HG02798 (cell line): ENCODE measurements around the gene C2CD3.
A peak's percentile ranks its signal among the peaks of the same experiment; 100 is the strongest.

Source experiments
- ATAC-seq: cut with Tn5 transposase; IDR thresholded peaks from one replicate; pipeline ENCODE4 v1.9.1; 2021; ENCODE audit warnings: mild to moderate bottlenecking; ENCODE audit not compliant: unreplicated experiment, poor library complexity

C2CD3 gene, protein sequence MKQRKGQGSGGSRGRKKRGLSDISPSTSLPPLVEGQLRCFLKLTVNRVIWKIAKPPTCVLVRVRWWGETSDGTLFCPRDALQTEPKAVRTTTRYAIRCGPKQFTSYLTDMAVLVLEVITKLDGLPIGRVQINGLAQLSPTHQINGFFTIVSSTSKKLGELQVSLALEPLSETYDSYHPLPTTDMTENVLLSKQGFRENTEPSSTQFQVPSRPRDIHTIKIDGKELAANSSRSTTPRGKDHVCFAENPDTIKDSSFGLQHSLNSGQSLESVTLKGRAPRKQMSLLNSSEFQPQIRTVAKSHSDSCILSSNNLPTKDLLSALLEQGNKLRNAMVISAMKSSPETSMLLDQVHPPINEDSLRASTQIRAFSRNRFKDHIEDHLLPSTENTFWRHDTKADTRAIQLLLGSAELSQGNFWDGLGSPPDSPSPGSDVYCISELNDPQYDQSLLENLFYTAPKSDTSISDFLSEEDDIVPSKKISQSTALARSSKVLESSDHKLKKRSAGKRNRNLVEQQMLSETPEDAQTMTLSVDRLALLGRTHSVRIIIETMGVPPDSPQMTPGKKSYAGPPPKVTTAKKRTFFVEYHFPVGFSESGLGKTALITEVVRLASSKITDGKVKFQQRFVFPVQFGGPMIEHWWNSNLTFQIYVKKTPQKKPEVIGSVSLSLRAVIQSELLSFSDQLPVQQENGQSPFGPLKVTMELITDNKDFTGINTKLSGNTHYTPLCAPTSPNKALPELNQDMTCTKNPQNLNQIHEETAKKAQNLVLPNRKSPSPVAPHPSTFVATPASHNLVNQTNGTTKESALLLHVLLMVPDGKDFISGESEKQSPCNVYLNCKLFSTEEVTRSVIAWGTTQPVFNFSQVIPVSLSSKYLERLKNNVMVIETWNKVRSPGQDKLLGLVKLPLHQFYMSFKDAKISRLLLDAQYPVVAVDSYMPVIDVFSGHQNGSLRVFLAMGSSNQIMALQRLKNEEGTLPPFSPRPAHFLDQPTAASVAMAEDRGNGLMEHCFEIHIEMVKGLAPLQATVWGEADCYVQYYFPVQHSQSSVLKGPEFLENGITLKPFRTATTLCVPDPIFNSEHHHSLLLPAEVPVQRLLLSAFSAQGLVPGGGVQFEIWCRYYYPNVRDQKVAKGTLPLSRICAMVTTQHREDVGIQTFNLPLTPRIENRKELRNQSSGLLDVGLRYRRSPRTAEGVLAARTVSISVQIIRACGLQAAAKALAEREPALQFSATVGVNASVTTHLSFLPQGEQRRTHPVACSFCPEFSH (N-terminal part only)

DNA sequence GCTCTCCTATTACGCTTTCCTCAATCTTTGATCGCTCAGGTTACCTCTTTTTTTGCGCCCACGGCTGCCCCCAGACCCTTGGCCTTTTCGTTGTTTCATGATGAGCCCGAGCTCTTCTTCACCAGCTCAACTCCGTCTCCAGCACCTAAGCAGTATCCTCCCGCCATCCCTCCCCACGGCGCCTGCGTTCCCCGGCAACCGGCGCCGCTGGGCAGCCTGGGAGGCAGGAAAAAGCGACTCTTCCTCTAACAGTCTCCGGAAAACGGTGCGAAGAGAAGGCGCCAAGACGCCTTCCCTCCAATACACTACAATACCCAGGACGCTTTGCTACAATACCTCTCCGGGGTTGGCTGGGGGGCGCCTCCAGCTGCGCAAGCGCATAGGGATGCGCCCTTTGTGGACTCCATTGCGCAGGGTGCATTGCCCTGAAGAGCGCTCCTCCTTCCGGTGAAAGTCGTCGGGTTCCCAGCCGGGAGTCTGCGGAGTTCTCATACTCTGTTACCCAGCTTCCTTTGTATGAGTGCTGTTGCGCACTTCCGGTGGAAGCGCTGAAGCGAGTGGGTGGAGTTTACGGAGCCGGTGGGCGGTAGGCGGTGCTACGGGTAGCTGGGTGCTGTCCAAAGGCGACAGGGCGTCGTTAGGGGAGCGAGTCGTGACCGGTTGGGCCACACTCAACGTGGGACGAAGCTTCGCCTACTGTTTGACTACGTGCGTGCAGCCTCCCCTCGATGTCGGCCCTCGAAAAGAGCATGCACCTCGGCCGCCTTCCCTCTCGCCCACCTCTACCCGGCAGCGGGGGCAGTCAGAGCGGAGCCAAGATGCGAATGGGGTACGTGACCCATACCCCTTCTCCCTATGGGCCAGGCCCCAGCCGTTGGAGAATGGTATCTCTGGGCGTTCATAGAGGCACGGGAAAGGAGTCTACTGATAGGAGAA lies at the start of gene C2CD3, which contains the start of gene PPME1:
Gene C2CD3, minus strand, starts transcription at position 309 of the 936 bp plus-strand sequence. Its CDS starts 210 bp downstream, at position 99.
Gene PPME1, plus strand, starts transcription at position 596 of the 936 bp plus-strand sequence. Its CDS starts 133 bp downstream, at position 729.
- ATAC-seq: peak; percentile 97

DNA sequence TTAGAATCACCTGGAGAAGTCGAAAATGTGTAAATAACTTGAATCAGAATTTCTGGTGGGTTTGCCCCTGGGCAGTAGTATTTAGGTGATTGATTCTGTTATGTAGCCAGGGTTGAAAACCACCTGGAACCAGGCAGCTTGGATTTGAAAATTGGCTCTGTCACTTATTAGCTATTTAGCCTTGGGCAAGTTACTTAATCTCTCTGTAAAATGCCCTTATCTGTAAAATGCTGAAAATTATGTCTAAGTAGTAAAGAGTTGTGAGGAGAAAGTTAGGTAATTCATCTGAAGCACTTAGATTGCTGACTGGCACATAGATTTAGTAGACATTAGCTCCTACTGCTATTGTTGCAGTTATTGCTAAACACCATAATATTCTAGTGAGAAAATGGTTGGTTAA lies 49.6 kb upstream of the C2CD3 start:
- ATAC-seq: no peak

DNA sequence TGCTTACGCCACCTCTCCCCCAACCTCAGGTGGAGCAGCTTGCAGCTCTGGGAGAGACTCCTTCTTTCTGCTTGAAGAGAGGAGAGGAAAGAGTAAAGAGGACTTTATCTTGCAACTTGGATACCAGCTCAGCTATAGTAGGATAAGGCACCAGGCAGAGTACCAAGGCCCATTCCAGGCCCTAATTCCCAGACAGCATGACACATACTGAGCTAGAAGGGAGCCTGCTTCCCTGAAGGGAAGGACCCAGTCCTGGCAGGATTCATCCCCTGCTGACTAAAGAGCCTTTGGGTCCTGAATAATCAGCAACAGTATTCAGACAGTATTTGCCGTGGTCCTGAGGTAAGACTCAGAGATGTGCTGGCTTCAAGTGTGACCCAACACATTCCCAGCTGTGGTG lies 41.7 kb upstream of the C2CD3 start:
- no peak for ATAC-seq

DNA sequence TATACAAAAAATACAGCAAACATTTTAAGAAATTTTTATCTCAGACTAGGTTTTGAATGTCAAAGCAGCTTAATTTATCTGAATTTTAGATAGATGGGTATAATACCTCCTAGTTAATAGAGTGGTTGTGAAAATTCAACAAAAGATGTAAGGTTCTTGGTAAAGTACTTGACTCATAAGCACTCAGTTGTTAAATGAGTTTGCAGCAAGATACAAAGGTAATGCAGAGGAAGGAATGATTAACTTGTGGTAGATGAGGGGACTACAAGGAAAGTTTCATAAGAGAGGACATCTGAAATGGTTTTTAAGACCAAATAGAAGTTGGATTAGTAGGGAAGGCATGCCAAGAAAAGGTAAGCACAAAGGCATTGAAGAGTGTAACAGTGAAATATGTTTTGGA lies 37.7 kb upstream of the C2CD3 start:
- no peak for ATAC-seq

DNA sequence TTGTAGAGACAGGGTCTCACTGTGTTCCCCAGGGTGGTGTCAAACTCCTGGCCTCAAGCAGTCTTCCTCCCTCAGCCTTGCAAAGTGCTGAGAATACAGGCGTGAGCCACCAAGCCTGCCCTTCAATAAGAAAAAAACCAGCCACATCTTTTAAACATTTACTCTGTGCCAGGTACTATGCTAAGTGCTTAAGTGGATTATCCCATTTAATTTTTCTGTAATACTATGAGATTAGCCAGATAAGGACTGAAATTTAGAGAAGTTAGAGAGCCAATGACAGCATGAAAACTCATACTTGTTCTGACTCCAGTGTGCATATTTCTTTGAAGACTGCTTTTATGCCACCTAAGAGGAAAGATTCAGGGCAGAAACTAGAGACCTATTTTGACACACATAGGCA lies 35.9 kb upstream of the C2CD3 start:
- ATAC-seq: no peak

DNA sequence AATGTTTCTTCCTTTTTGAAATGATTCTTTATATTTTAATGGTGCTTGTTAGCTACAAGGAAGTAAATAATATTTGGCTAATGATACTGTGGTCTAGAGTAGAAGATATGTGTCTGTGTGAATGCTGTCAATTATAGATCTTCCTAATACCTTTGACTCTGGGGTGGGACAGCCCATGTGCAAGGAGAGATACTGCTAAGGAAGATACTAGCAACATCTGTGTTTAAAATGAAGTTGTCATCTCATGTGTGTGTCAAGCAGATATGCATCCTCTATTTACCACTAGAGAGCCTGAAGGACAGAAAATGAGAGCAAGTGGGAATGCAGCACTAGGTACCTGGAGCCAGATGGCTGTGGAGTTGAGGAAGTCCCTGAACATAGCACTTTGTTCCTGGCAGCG lies 34.4 kb upstream of the C2CD3 start:
- ATAC-seq: no peak

DNA sequence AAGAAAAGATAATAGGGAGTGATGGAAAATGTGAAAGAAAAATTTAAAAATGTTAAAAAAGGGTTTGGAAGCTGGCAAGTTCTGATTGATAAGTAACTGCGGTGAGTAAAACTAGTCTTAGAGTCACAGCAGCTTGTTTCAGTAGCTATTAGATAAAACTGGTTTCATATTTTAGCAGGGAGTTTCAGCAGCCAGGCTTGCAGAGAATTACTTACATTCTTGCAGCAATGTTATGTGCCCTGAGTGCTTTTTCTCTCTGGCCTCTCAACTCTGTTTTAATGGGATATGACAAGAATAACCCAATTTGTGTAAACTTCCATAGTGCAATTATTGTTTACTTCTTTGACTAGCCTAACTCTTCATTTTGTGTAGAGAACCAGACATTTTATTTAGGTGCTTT lies 33.9 kb upstream of the C2CD3 start:
- no peak for ATAC-seq

DNA sequence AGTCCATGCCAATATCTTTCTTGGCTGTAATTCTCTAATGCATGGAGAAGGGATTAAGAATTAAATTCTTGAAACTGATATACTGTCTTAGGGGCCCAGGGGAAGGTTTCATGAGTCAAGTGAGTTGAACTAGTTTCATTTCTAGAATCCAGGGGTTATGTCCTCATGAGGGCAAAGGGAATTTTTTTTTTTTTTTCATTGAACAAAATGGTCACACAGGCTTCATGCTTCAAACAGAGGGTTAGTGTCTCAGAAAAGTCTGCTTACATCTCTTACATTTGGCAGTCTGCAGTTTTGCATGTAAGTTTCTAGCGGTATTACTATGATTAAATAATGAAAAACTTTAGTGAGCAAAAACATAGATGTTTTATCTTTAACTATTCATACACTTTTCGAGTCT lies 33.2 kb upstream of the C2CD3 start:
- no peak for ATAC-seq

DNA sequence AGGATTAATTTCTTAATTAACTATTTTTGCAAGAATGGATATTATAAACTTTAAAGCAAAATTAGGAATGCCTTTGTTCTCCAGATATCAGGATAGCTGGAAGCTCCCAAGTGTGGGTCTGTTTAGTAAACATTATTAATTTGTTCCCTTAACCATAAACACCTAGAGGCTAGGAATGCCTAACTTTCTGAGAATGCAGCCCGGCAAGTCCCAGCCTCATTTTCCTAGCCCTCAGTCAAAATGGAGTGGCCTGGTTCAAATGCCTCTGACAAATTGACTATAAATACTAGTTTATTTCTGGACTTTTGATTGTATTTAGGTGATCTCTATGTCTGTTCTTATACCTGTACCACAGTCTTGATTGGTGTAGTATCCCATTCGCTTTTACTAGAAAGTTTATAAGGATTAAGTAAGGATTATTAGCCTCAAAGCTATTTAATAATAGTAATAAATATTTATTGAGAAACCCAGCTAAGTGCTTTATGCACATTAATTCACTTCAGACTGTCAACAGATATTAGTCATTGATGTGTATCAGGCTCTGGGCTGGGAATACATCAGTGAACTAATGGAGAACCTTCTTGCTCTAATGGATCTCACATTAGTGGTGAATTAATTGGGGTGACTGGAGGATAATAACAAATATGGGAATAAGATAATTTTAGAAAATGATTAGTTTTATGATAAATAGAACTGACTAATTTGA lies 26.1 kb upstream of the C2CD3 start:
- ATAC-seq: no peak

DNA sequence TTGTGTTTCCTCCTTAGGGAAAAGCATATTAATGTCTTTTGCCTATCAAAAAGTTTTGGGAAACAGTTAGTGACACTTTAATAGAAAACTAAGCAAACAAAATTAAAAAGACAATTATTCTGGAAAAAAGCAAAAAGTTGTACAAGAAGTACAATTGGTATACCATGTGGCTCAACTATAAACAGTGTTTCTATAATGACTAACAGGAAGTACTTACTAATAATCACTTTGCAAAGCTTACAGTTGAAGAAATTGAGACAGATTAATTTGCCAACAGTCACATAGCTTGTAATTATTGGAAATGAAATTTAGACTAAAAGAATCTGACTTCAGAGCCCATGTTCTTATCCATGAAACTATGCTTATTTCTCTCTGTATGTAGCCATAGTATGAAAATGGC lies 25.0 kb upstream of the C2CD3 start:
- ATAC-seq: no peak

DNA sequence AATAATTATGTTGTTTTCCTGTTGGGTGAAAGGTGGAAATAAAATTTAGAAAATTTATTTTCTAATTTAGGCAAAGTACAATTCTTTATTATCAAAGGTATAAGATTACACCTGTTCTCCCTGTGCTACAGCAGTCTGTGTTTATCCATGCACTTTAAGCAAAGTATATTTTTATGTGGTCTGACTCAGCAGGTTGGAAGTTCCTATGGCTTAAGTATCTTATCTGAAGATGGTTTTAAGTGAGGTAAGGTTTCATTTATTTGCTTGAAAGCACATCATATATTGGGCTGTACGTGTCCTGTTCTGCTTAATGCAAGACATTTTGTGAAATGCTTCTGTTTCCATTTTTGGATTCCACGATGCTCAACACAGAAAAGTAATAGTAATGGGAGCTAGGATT lies 14.9 kb upstream of the C2CD3 start:
- ATAC-seq: no peak

DNA sequence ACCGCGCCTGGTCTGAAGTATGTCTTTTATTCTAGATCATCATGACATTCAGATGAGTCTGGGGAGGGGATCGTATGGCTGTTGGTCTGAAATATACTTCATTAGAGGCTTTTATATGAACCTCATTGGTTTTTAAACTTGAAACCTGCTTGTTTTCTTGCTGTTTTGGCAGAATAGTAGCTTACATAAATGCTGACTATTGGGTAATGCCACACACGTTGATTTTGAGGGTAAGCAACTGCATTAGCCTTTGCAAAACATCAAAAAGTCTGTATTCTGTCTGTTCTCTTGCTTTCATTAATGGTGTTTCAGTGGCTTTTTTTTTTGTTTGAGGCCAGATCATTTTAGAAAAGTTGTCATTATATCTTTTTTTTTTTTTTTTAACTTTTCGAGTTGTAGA lies 14.5 kb upstream of the C2CD3 start:
- ATAC-seq: no peak

DNA sequence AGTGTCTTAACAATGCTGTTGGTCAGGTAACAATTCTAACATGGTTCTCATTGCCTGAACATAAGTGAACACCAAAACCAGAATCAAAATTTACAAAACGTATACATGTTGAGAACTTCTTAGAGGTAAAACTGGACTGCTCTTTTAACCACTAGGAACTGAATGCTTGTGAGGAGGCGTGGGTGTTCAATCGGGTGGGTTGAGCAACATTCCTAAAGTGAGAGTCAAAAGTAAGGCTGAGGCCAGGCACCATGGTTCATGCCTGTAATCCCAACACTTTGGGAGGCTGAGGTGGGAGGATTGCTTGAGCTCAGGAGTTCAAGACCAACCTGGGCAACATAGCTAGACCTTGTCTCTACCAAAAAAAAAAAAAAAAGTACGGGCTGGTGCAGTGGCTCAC lies 11.8 kb upstream of the C2CD3 start:
- ATAC-seq: no peak

DNA sequence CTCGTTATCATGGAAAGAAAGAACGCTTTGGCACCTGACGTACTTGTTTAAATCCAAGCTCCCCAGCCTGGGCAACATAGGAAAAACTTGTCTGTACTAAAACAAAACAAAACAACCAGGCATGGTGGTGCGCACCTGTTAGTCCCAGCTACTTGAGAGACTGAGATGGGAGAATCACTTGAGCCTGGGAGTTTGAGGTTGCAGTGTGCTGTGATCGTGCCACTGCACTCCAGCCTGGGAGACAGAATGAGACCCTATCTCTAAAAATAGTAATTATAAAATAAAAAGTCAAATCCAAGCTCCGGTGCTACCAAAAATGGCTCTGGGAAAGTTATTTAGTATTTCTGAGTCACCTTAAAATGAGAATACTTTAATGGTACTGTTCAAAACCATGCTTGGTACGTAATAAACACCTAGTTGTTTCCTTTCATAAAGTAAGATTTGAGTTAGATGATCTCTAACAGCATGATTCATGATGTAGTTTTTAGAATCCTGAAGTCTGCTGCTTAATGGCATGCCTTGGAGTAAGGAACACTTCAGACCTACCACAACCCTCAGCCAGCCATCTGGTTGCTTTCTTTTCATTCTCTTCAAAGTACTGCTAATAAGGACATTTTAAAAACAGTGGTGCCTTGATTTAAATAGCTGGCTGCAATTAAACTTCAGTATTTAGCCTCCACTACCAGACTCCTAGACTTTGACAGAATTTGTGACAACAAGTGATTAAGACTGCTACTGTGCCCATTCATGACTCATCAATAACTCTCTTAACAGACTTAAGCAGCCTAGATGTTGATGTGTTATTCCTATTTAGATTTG lies 8.6 kb upstream of the C2CD3 start:
- ATAC-seq: no peak

DNA sequence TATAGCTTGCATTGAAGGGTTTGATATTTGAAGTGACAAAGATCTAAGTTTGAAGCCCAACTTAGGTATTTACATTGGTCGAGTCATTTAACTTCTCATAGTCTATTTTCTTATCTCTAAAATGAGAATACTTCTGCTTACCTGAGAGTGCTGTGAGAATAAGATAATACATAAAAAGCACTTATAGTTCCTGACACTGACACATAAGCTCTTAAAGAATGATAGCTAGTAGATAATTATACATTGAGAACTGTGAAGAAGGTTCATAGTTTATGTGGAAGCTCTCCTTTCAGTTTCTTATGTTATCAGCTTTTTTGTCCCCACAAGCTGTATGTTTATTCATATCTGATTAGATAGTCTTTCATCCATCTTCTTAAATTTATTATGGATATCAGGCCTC lies 5.1 kb upstream of the C2CD3 start:
- no peak for ATAC-seq

DNA sequence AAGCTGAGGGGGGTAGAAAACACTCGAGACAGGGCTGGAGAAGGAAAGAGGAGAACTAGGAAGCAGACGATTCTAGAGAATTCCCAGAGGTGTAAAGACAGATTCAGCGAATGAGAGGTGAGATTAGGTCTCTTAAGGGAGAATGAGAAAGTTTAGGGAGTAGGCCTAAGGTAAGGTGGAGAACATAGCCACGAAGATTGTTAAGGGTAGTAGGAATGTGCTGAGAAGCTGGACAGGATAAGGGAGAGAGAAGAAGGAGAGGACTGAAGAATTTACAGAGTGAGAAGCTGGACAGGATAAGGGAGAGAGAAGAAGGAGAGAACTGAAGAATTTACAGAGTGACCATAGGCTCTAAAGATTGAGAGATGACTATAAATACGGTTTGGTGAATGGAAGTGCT lies 1.2 kb upstream of the C2CD3 start:
- no peak for ATAC-seq

DNA sequence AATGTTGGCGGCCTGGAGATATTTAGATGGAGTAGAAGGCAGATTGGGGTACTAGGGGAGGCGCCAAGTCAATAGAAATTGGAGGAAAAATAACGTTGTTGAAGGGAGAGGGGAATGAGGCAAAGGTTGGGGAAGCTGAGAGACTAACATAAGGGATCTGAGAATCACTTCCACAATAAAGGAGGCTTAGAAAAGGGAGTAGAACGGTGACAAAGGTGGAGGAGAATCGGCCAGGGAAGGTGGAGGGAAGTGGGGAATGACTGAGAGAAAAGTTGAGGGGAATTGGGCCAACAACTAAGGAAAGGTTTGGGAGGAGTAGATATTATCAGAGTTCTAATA lies 797 bp upstream of the C2CD3 start:
- ATAC-seq: no peak

DNA sequence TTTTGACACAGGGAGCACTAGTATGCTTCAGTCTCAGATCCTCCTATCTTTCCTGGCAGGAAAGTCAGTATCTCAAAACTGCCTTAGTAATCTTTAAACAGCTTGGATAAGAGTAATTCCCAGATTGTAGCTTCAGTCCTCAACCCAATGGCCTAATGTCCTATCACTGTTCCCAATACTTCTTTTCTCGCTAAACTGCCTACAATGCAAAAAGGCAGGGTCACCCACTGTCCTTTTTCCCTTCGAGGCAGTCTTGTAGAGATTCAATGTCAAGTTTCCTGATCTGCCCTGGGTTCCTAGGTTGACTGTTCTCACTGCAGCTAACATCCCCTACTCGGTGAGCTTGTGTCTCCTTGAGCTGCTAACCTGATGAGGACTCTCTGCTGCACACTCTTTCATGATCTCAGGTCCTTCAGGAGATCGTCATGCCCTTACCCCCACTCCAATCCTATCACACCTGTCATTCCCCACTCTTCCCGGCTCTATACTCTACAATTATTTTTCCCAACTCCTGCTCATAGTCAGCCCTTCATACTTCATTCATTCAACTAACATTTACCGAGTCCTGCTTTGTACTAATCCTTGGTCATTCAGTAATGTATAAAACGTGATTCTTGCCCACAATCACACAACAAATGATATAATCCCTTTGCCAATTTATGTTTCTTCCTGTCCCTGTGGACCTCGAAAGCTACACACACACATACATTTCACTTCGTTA lies 904 bp downstream of the C2CD3 start:
- no peak for ATAC-seq
